Large intestine (tissue), 3 donors: Measurements from ENCODE around the gene TANK. TPM values are rescaled to one million over a fixed set of nuclear protein-coding genes. Genes with fewer than 3 reads are reported as not detected.

ENCODE experiments used
- DNase-seq, 2 donors: peaks; one replicate each; pipeline versions ENCODE4 v3.0.0 to v3.0.0-alpha.2; 2013
- H3K27ac ChIP-seq: one replicate; pipeline ENCODE4 v1.5.1; 2013; ENCODE audit warnings: low read length
- H3K27me3 ChIP-seq: 2 replicates; pipeline ENCODE4 v1.6.1; 2013; ENCODE audit warnings: low read length; ENCODE audit not compliant: control insufficient read depth, insufficient read depth
- H3K36me3 ChIP-seq: 2 replicates; pipeline ENCODE4 v1.6.1; 2013; ENCODE audit warnings: low read length; ENCODE audit not compliant: control insufficient read depth, insufficient read depth
- H3K4me1 ChIP-seq: one replicate; pipeline ENCODE4 v1.6.1; 2013; ENCODE audit warnings: low read length; ENCODE audit not compliant: control insufficient read depth, insufficient read depth
- H3K4me3 ChIP-seq: one replicate; pipeline ENCODE4 v1.5.1; 2013; ENCODE audit warnings: low read length
- H3K9me3 ChIP-seq: one replicate; pipeline ENCODE4 v1.6.1; 2013; ENCODE audit warnings: mild to moderate bottlenecking, low read depth, low read length, moderate library complexity; ENCODE audit not compliant: control insufficient read depth
- WGBS: methylation state at CpG from one replicate; pipeline ENCODE4 v1.1.5; 2013; ENCODE audit warnings: low lambda C conversion rate; ENCODE audit not compliant: insufficient coverage; 5-methylcytosine and 5-hydroxymethylcytosine counted together
- polyA plus RNA-seq: library from polyadenylated mRNA; unstranded; fragments of 120-200 nt; gene quantifications from one replicate; pipeline ENCODE4 v1.2.1, GENCODE V29; 2013

TANK gene
- polyA plus RNA-seq, 1 donor: 51.1 TPM

- 100% methylated on average over 1 of the region's 1 CpG for WGBS
- H3K4me3 ChIP-seq: no peak overlapping the region
- H3K27me3 ChIP-seq: no peaks in the 10 kb centered on the region
Measured at GRCh38 chr2:161147856-161148255, 12.4 kb upstream of the TANK start.

GRCh38 chr2:161150704-161151103, 9.5 kb upstream of the TANK start:
- Histone ChIP-seq H3K9me3 (peaks cover 9% of the 10 kb centered on the region), H3K4me1 (no peaks in the 10 kb centered on the region), H3K27me3 (no peaks in the 10 kb centered on the region), H3K27ac (no peak overlapping the region), H3K4me3 (no peak overlapping the region), H3K36me3 (no peaks in the 10 kb centered on the region)
- WGBS: 80% methylated on average over 1 of the region's 4 CpGs
- DNase-seq: no peak

More at GRCh38 chr2:161147856-161148255, 12.4 kb upstream of the TANK start:
- Histone ChIP-seq H3K27ac (no peak overlapping the region), H3K4me1 (no peaks in the 10 kb centered on the region), H3K9me3 (peaks cover 9% of the 10 kb centered on the region), H3K36me3 (no peaks in the 10 kb centered on the region)
- no peak for DNase-seq

- DNase-seq: no peak
- Histone ChIP-seq H3K27ac (no peak overlapping the region), H3K27me3 (no peaks in the 10 kb centered on the region), H3K4me3 (no peak overlapping the region), H3K9me3 (peaks cover 9% of the 10 kb centered on the region), H3K4me1 (no peaks in the 10 kb centered on the region), H3K36me3 (no peaks in the 10 kb centered on the region)
Measured at GRCh38 chr2:161152302-161152701, 7.9 kb upstream of the TANK start.

GRCh38 chr2:161158882-161159281, 1.3 kb upstream of the TANK start:
- no peak for DNase-seq
- no CpG with 5 or more reads among the region's 2 CpGs for WGBS
- Histone ChIP-seq H3K4me3 (no peak overlapping the region), H3K36me3 (peaks cover 4% of the 10 kb centered on the region), H3K27ac (no peak overlapping the region), H3K27me3 (no peaks in the 10 kb centered on the region), H3K9me3 (no peaks in the 10 kb centered on the region), H3K4me1 (no peaks in the 10 kb centered on the region)

GRCh38 chr2:161159456-161160225, 587 bp upstream of the TANK start:
- H3K4me1 ChIP-seq: no peaks in the 10 kb centered on the region
- DNase-seq: no peak
- peak overlapping the region; percentile 90 for H3K4me3 ChIP-seq
- 49% methylated on average over 2 of the region's 9 CpGs for WGBS
- H3K27me3 ChIP-seq: no peaks in the 10 kb centered on the region
- peak overlapping the region; percentile 60 for H3K27ac ChIP-seq
- H3K9me3 ChIP-seq: no peaks in the 10 kb centered on the region
- H3K36me3 ChIP-seq: peaks cover 4% of the 10 kb centered on the region

- peak overlapping the region; percentile 94 for H3K27ac ChIP-seq
- no peak for DNase-seq
- 57% methylated on average over 1 of the region's 13 CpGs for whole genome bisulfite sequencing
Measured at GRCh38 chr2:161161074-161161706, 962 bp downstream of the TANK start.

GRCh38 chr2:161163440-161163839, 3.2 kb downstream of the TANK start:
- WGBS: no CpG with 5 or more reads among the region's 2 CpGs
- Histone ChIP-seq H3K4me1 (no peaks in the 10 kb centered on the region), H3K27me3 (no peaks in the 10 kb centered on the region), H3K9me3 (no peaks in the 10 kb centered on the region), H3K27ac (no peak overlapping the region), H3K4me3 (no peak overlapping the region), H3K36me3 (peaks cover 4% of the 10 kb centered on the region)
- no peak for DNase-seq

More at GRCh38 chr2:161161074-161161706, 962 bp downstream of the TANK start:
- Histone ChIP-seq H3K4me3 (peak overlapping the region; percentile 90), H3K9me3 (no peaks in the 10 kb centered on the region), H3K36me3 (peaks cover 4% of the 10 kb centered on the region), H3K4me1 (no peaks in the 10 kb centered on the region), H3K27me3 (no peaks in the 10 kb centered on the region)

- no peak for DNase-seq
- Histone ChIP-seq H3K27me3 (no peaks in the 10 kb centered on the region), H3K4me3 (no peak overlapping the region), H3K27ac (no peak overlapping the region), H3K36me3 (peaks cover 4% of the 10 kb centered on the region), H3K9me3 (no peaks in the 10 kb centered on the region), H3K4me1 (no peaks in the 10 kb centered on the region)
- WGBS: 87% methylated on average over 6 of the region's 6 CpGs
Measured at GRCh38 chr2:161164161-161164560, 3.9 kb downstream of the TANK start.

GRCh38 chr2:161165266-161165665, 5.0 kb downstream of the TANK start:
- Histone ChIP-seq H3K27ac (no peak overlapping the region), H3K4me3 (no peak overlapping the region), H3K27me3 (no peaks in the 10 kb centered on the region), H3K36me3 (peaks cover 4% of the 10 kb centered on the region), H3K4me1 (no peaks in the 10 kb centered on the region), H3K9me3 (no peaks in the 10 kb centered on the region)
- DNase-seq: no peak

- no peaks in the 10 kb centered on the region for H3K4me1 ChIP-seq
- WGBS: no CpG with 5 or more reads among the region's 1 CpG
Measured at GRCh38 chr2:161165811-161166210, 5.6 kb downstream of the TANK start.

More at GRCh38 chr2:161165811-161166210, 5.6 kb downstream of the TANK start:
- no peak overlapping the region for H3K4me3 ChIP-seq
- H3K27me3 ChIP-seq: no peaks in the 10 kb centered on the region
- H3K27ac ChIP-seq: no peak overlapping the region
- H3K36me3 ChIP-seq: peaks cover 4% of the 10 kb centered on the region
- H3K9me3 ChIP-seq: no peaks in the 10 kb centered on the region
- no peak for DNase-seq
